ENCODE measurements around the gene DIP2A. TPM values are rescaled to one million over a fixed set of nuclear protein-coding genes. Genes with fewer than 3 reads are reported as not detected.

DIP2A gene
- polyA plus RNA-seq, 1 donor from 2014 or later: 45.0 TPM

- Histone ChIP-seq H3K36me3 (ENCODE audit: insufficient read depth, low read length) (no peaks in the 10 kb centered on the region), H3K9me2 (ENCODE audit: insufficient read depth, low read length) (no peaks in the 10 kb centered on the region), H3K9me3 (ENCODE audit: low read length) (no peaks in the 10 kb centered on the region), H3F3A (ENCODE audit: insufficient read depth, low read length, poor library complexity, severe bottlenecking) (no peaks in the 10 kb centered on the region), H2AFZ (ENCODE audit: low read depth, low read length) (no peak overlapping the region), H3K27me3 (ENCODE audit: insufficient read depth, low read depth, low read length) (no peaks in the 10 kb centered on the region), H4K20me1 (ENCODE audit: insufficient read depth) (no peaks in the 10 kb centered on the region), H3K27ac (ENCODE audit: low read length) (no peak overlapping the region), H3K9ac (ENCODE audit: low read length) (no peak overlapping the region), H3K4me3 (ENCODE audit: low read length) (no peak overlapping the region), H3K4me2 (ENCODE audit: low read length) (no peak overlapping the region), H3K79me2 (replicated peaks; ENCODE audit: insufficient read depth, low read length) (peaks cover 17% of the 10 kb centered on the region)
- TF ChIP-seq SMC3 (conservative IDR thresholded peaks at IDR 0.05; ENCODE audit: poor library complexity): no peak
- no peak for TF ChIP-seq TAF1 (IDR thresholded peaks at IDR 0.05; ENCODE audit: low read depth)
- TF ChIP-seq POLR2AphosphoS5 (IDR thresholded peaks at IDR 0.05): no peak
- TF ChIP-seq MXI1 (conservative IDR thresholded peaks at IDR 0.05; ENCODE audit: poor library complexity, severe bottlenecking): no peak
- TF ChIP-seq EP300 (conservative IDR thresholded peaks at IDR 0.05; ENCODE audit: poor library complexity, severe bottlenecking): no peak
- no peak for TF ChIP-seq EZH2 (IDR thresholded peaks at IDR 0.05; ENCODE audit: borderline replicate concordance, insufficient read depth, low read length, poor library complexity, severe bottlenecking)
- no peak for TF ChIP-seq CTCF (IDR thresholded peaks at IDR 0.05; ENCODE audit: poor library complexity, severe bottlenecking)
- TF ChIP-seq RAD21 (conservative IDR thresholded peaks at IDR 0.05): no peak
These were observed 2.9 kb upstream of the DIP2A start for GRCh38 chr21:46455575-46456385.

- no peak overlapping the region for H3K27ac ChIP-seq (ENCODE audit: low read length)
These were observed 1.9 kb upstream of the DIP2A start for GRCh38 chr21:46456750-46457149.

More at GRCh38 chr21:46456750-46457149, 1.9 kb upstream of the DIP2A start:
- no peaks in the 10 kb centered on the region for H3K9me3 ChIP-seq (ENCODE audit: low read length)
- no peaks in the 10 kb centered on the region for H3K27me3 ChIP-seq (ENCODE audit: insufficient read depth, low read depth, low read length)
- H3F3A ChIP-seq (ENCODE audit: insufficient read depth, low read length, poor library complexity, severe bottlenecking): no peaks in the 10 kb centered on the region
- H3K4me2 ChIP-seq (ENCODE audit: low read length): no peak overlapping the region
- TF ChIP-seq SMC3 (conservative IDR thresholded peaks at IDR 0.05; ENCODE audit: poor library complexity): no peak
- TF ChIP-seq POLR2AphosphoS5 (IDR thresholded peaks at IDR 0.05): no peak
- no peak for TF ChIP-seq CTCF (IDR thresholded peaks at IDR 0.05; ENCODE audit: poor library complexity, severe bottlenecking)
- no peak for TF ChIP-seq REST (IDR thresholded peaks at IDR 0.05; ENCODE audit: borderline replicate concordance)
- no peak for TF ChIP-seq EZH2 (IDR thresholded peaks at IDR 0.05; ENCODE audit: borderline replicate concordance, insufficient read depth, low read length, poor library complexity, severe bottlenecking)
- no peak for TF ChIP-seq EP300 (conservative IDR thresholded peaks at IDR 0.05; ENCODE audit: poor library complexity, severe bottlenecking)
- no peak for TF ChIP-seq RAD21 (conservative IDR thresholded peaks at IDR 0.05)
- TF ChIP-seq TAF1 (IDR thresholded peaks at IDR 0.05; ENCODE audit: low read depth): no peak
- no peak for TF ChIP-seq MXI1 (conservative IDR thresholded peaks at IDR 0.05; ENCODE audit: poor library complexity, severe bottlenecking)
- H3K36me3 ChIP-seq (ENCODE audit: insufficient read depth, low read length): no peaks in the 10 kb centered on the region
- H4K20me1 ChIP-seq (ENCODE audit: insufficient read depth): no peaks in the 10 kb centered on the region
- no peak overlapping the region for H3K4me3 ChIP-seq (ENCODE audit: low read length)
- H3K9me2 ChIP-seq (ENCODE audit: insufficient read depth, low read length): no peaks in the 10 kb centered on the region
- peaks cover 22% of the 10 kb centered on the region for H3K79me2 ChIP-seq (replicated peaks; ENCODE audit: insufficient read depth, low read length)
- H2AFZ ChIP-seq (ENCODE audit: low read depth, low read length): no peak overlapping the region
- H3K9ac ChIP-seq (ENCODE audit: low read length): no peak overlapping the region
